Endothelial cell of umbilical vein (primary cell): ENCODE measurements around the gene GBF1. TPM values are rescaled to one million over a fixed set of nuclear protein-coding genes. Genes with fewer than 3 reads are reported as not detected.

Experiments used
- BruUV-seq: library from RNA; stranded (reverse); fragments of 400-500 nt; replicated peaks from 2 replicates; lab custom pipeline; 2021; lab: Mats Ljungman, UMichigan
- CTCF ChIA-PET: fragments of 300-600, 350-600 bp; sonication (Branson Sonifier 250); formaldehyde crosslinking; loops from one replicate; lab custom pipeline; 2021; ENCODE audit warnings: antibody characterized with exemption, inconsistent platforms; lab: Charles Lee
- POLR2A ChIA-PET: fragments of 300-600, 350-600 bp; sonication (Branson Sonifier 250); formaldehyde crosslinking; loops from one replicate; lab custom pipeline; 2021; ENCODE audit warnings: antibody characterized with exemption, inconsistent platforms; lab: Charles Lee
- DNase-seq: peaks from one replicate; pipeline ENCODE4 v3.0.0-alpha.2; 2011; ENCODE audit warnings: low read depth, low spot score
- FAIRE-seq: peaks from 2 replicates; lab custom pipeline; 2011; peaks lifted over from hg19 to GRCh38; lab: Jason Lieb, UNC
- H2AFZ ChIP-seq: 2 replicates; pipeline ENCODE4 v1.6.0; 2012; ENCODE audit warnings: low read depth, low read length, control low read depth, inconsistent platforms
- H3K27ac ChIP-seq: 2 replicates; pipeline ENCODE4 v1.5.1; 2011; ENCODE audit warnings: low read depth, mild to moderate bottlenecking, control low read depth, low read length, moderate library complexity; ENCODE audit not compliant: insufficient read depth
- H3K27me3 ChIP-seq, 2 experiments: 2 replicates each; pipeline versions ENCODE4 v1.6.0 to v1.6.1; 2011; ENCODE audit warnings: low read length in 2 of 2, mixed read lengths in 1 of 2; ENCODE audit not compliant: control insufficient read depth in 2 of 2, insufficient read depth in 2 of 2
- H3K36me3 ChIP-seq, 2 experiments: 2 replicates in 1 of 2; 3 replicates in 1 of 2; pipeline ENCODE4 v1.5.1; 2011; ENCODE audit warnings: low read length in 2 of 2, mild to moderate bottlenecking in 1 of 2, moderate library complexity in 1 of 2; ENCODE audit not compliant: control insufficient read depth in 2 of 2, insufficient read depth in 2 of 2; ENCODE audit errors: extremely low read depth in 1 of 2
- H3K4me1 ChIP-seq: 3 replicates; pipeline ENCODE4 v1.5.1; 2011; ENCODE audit warnings: mild to moderate bottlenecking, low read length; ENCODE audit not compliant: control insufficient read depth, insufficient read depth; ENCODE audit errors: extremely low read depth
- H3K4me2 ChIP-seq: 2 replicates; pipeline ENCODE4 v1.6.1; 2011; ENCODE audit warnings: low read length, control low read depth, mixed read lengths; ENCODE audit not compliant: insufficient read depth
- H3K4me3 ChIP-seq, 3 experiments: fragments of 200-600 bp in 1 of 3; sonication (generic), shearing (Covaris generic) in 1 of 3; replicated peaks in 1 of 3; 2 replicates each; pipeline ENCODE4 v1.5.1; 2011 to 2016; ENCODE audit warnings: control low read depth in 3 of 3, low read length in 3 of 3, mild to moderate bottlenecking in 2 of 3, inconsistent platforms in 1 of 3, low read depth in 1 of 3, moderate library complexity in 1 of 3; ENCODE audit not compliant: insufficient read depth in 1 of 3
- H3K79me2 ChIP-seq: 2 replicates; pipeline ENCODE4 v1.6.0; 2012; ENCODE audit warnings: low read length, inconsistent platforms; ENCODE audit not compliant: control insufficient read depth, insufficient read depth
- H3K9ac ChIP-seq: replicated peaks from 2 replicates; pipeline ENCODE3; 2011; ENCODE audit warnings: low read length, control low read depth; ENCODE audit not compliant: insufficient read depth; ENCODE audit errors: extremely low read depth
- H3K9me1 ChIP-seq: replicated peaks from 3 replicates; pipeline ENCODE4 v1.6.0; 2011; ENCODE audit warnings: mild to moderate bottlenecking, low read length; ENCODE audit not compliant: control insufficient read depth, insufficient read depth; ENCODE audit errors: extremely low read depth
- H3K9me3 ChIP-seq: replicated peaks from 2 replicates; pipeline ENCODE4 v1.5.1; 2012; ENCODE audit warnings: low read length, inconsistent platforms; ENCODE audit not compliant: control insufficient read depth, insufficient read depth
- H4K20me1 ChIP-seq: replicated peaks from 2 replicates; pipeline ENCODE3; 2011; ENCODE audit warnings: mild to moderate bottlenecking, low read length; ENCODE audit not compliant: control insufficient read depth, insufficient read depth; ENCODE audit errors: extremely low read depth
- EZH2 ChIP-seq: IDR thresholded peaks from 2 replicates; pipeline ENCODE4 v1.6.1; 2012; ENCODE audit warnings: borderline replicate concordance, low read depth, mild to moderate bottlenecking, moderate library complexity, low read length, inconsistent platforms; ENCODE audit not compliant: severe bottlenecking
- FOS ChIP-seq: IDR thresholded peaks from 2 replicates; pipeline ENCODE4 v1.6.1; 2011; ENCODE audit warnings: mild to moderate bottlenecking, low read length, moderate library complexity, borderline replicate concordance; ENCODE audit not compliant: insufficient read depth
- GATA2 ChIP-seq: IDR thresholded peaks from 2 replicates; pipeline ENCODE4 v1.7.0; 2011; ENCODE audit warnings: low read depth, mild to moderate bottlenecking, moderate library complexity, mixed read lengths, low read length; ENCODE audit not compliant: insufficient read length, insufficient read depth
- JUN ChIP-seq: IDR thresholded peaks from 2 replicates; pipeline ENCODE4 v1.6.1; 2011; ENCODE audit warnings: borderline replicate concordance, low read depth; ENCODE audit not compliant: insufficient read length, insufficient read depth
- MYC ChIP-seq: IDR thresholded peaks from one replicate; pipeline ENCODE4 v1.6.1; 2011; ENCODE audit warnings: mild to moderate bottlenecking, low read depth, low read length
- POLR2A ChIP-seq: IDR thresholded peaks from 2 replicates; pipeline ENCODE4 v1.6.1; 2012; ENCODE audit warnings: low read depth, mild to moderate bottlenecking, control low read depth, low read length
- POLR2AphosphoS5 ChIP-seq: IDR thresholded peaks from 2 replicates; pipeline ENCODE4 v1.6.1; 2012; ENCODE audit warnings: low read depth, mild to moderate bottlenecking, control low read depth, low read length, moderate library complexity; ENCODE audit not compliant: insufficient read depth
- dilution Hi-C: fragments of 300-500 bp; cut with MboI; formaldehyde crosslinking; loops from one replicate; pipeline ENCODE4 v1.15.0; 2019; ENCODE audit warnings: low sequenced_read_pairs; ENCODE audit not compliant: extremely low pct_ligation_motif_present
- intact Hi-C: fragments of 100-400 bp; cut with micrococcal nuclease; formaldehyde crosslinking; loops from one replicate; pipeline ENCODE4 v1.10.0; 2022
- polyA plus RNA-seq, 4 experiments: library from polyadenylated mRNA; depleted of rRNA in 3 of 4; stranded (reverse) in 3 of 4; unstranded in 1 of 4; fragments of >200 nt; gene quantifications; 2 replicates each; pipeline versions ENCODE4 v1.2.1 to v1.2.3, GENCODE V29; 2011 to 2012; ENCODE audit warnings: missing spikeins in 1 of 4
- total RNA-seq: library from RNA; stranded (reverse); gene quantifications from 2 replicates; pipeline ENCODE4 v1.2.3, GENCODE V29; 2021
- TF ChIP-seq, protein P1 (sequence below), 2 donors: IDR thresholded peaks; 1 replicate in 1 of 2; 2 replicates in 1 of 2; pipeline ENCODE4 v1.5.1; 2011; ENCODE audit warnings: low read length in 2 of 2, mild to moderate bottlenecking in 2 of 2, moderate library complexity in 2 of 2, control low read depth in 1 of 2, inconsistent platforms in 1 of 2, low read depth in 1 of 2; ENCODE audit not compliant: insufficient read depth in 1 of 2; ENCODE audit errors: extremely low read depth in 1 of 2
- TF ChIP-seq, protein P2 (sequence below): IDR thresholded peaks from 2 replicates; pipeline ENCODE4 v1.6.1; 2011; ENCODE audit not compliant: insufficient read depth, insufficient read length

Gene GBF1
- total and polyA plus RNA-seq, 2 donors (not counting 3 experiments of a cell fraction or from before 2014, with no cell fraction given): 26.0 to 49.7 TPM

DNA sequence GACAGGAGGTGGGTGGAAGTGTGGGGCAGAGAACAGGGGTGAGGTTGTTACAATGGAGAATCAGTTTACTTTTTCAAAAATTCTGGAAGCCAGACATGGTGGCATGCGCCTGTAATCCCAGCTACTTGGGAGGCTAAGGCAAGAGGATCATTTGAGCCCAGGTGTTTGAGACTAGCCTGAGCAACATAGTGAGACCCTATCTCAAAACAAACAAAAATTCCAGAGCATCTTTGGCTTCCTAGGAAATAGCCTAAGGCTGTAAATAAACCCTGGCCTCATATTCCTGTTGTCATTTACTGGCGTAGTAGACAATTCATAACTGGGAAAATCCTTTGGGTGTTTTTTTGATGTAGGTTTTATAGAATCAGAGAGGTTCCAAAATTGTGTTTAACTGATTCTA lies 44.0 kb downstream of the GBF1 start:
- no peak for FAIRE-seq
- intact Hi-C loops: no loop called here

More for the DNA sequence above, 44.0 kb downstream of the GBF1 start:
- Histone ChIP-seq H3K36me3 (no peaks in the 10 kb centered on the region), H3K27me3 (no peaks in the 10 kb centered on the region), H3K4me3 (no peak overlapping the region), H3K4me2 (no peak overlapping the region), H3K4me1 (no peaks in the 10 kb centered on the region), H3K9me3 (no peaks in the 10 kb centered on the region), H3K79me2 (peaks cover 38% of the 10 kb centered on the region), H3K27ac (no peak overlapping the region), H3K9ac (no peak overlapping the region), H4K20me1 (peaks cover 7% of the 10 kb centered on the region), H3K9me1 (no peaks in the 10 kb centered on the region), H2AFZ (no peak overlapping the region)
- no peak for TF ChIP-seq MYC
- no peak for TF ChIP-seq POLR2A
- TF ChIP-seq, protein P1, sequence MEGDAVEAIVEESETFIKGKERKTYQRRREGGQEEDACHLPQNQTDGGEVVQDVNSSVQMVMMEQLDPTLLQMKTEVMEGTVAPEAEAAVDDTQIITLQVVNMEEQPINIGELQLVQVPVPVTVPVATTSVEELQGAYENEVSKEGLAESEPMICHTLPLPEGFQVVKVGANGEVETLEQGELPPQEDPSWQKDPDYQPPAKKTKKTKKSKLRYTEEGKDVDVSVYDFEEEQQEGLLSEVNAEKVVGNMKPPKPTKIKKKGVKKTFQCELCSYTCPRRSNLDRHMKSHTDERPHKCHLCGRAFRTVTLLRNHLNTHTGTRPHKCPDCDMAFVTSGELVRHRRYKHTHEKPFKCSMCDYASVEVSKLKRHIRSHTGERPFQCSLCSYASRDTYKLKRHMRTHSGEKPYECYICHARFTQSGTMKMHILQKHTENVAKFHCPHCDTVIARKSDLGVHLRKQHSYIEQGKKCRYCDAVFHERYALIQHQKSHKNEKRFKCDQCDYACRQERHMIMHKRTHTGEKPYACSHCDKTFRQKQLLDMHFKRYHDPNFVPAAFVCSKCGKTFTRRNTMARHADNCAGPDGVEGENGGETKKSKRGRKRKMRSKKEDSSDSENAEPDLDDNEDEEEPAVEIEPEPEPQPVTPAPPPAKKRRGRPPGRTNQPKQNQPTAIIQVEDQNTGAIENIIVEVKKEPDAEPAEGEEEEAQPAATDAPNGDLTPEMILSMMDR (IDR thresholded peaks at IDR 0.05; ENCODE audit: extremely low read depth in 1 of 2, insufficient read depth in 1 of 2, low read depth in 1 of 2, low read length in 2 of 2): no peak
- TF ChIP-seq, protein P2, sequence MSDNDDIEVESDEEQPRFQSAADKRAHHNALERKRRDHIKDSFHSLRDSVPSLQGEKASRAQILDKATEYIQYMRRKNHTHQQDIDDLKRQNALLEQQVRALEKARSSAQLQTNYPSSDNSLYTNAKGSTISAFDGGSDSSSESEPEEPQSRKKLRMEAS: no peak
- no peak for TF ChIP-seq FOS
- no peak for TF ChIP-seq POLR2AphosphoS5
- TF ChIP-seq GATA2: no peak
- TF ChIP-seq JUN: no peak
- TF ChIP-seq EZH2: no peak
- ChIA-PET CTCF (interaction anchor here (0.9 to 1.4 kb wide), 2 partner anchors 23 to 57 kb away, joined by 3 to 4 read pairs; no protein-coding TSS in a partner anchor), POLR2A (no interaction called here)
- BruUV-seq: no TSS peak
- dilution Hi-C loops: no loop called here
- DNase-seq: no peak
